Fibroblast of lung (primary cell): ENCODE measurements around the gene ITGA7.

ENCODE experiments used
- EZH2 ChIP-seq: IDR thresholded peaks from 2 replicates; pipeline ENCODE4 v1.5.1; 2012; ENCODE audit warnings: low read length, control low read depth, mild to moderate bottlenecking; ENCODE audit errors: missing control alignments
- TF ChIP-seq, protein P1 (sequence below), 2 donors: IDR thresholded peaks in 1 of 2; conservative IDR thresholded peaks in 1 of 2; 1 replicate in 1 of 2; 2 replicates in 1 of 2; pipeline ENCODE4 v1.5.1; 2011 to 2012; ENCODE audit warnings: low read length in 2 of 2, control low read depth in 1 of 2, inconsistent platforms in 1 of 2, low read depth in 1 of 2, mild to moderate bottlenecking in 1 of 2

DNA sequence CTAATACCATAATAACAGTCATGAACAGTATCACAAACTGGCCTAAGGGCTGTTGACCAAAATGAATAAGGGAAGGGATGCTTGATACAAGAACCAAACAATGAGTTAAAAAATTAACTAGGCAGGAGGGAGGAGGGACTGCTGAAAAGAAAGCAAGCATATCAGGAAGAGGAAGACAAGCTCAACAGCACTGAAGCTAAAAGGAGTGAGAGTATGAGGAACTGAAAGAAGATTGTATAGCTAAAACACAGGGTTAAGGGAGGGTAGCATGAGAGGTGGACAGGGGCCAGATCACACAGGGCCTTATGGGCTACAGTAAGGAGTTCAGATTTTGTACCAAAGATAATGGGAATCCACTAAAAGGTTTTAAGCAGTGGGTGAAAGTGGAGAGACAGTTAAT is 34.1 kb downstream of the ITGA7 start:
- TF ChIP-seq EZH2: no peak
- TF ChIP-seq, protein P1, sequence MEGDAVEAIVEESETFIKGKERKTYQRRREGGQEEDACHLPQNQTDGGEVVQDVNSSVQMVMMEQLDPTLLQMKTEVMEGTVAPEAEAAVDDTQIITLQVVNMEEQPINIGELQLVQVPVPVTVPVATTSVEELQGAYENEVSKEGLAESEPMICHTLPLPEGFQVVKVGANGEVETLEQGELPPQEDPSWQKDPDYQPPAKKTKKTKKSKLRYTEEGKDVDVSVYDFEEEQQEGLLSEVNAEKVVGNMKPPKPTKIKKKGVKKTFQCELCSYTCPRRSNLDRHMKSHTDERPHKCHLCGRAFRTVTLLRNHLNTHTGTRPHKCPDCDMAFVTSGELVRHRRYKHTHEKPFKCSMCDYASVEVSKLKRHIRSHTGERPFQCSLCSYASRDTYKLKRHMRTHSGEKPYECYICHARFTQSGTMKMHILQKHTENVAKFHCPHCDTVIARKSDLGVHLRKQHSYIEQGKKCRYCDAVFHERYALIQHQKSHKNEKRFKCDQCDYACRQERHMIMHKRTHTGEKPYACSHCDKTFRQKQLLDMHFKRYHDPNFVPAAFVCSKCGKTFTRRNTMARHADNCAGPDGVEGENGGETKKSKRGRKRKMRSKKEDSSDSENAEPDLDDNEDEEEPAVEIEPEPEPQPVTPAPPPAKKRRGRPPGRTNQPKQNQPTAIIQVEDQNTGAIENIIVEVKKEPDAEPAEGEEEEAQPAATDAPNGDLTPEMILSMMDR (conservative IDR thresholded peaks at IDR 0.05 in 1 of 2, IDR thresholded peaks at IDR 0.05 in 1 of 2; ENCODE audit: low read depth in 1 of 2, low read length in 2 of 2): no peak
